Activated naive CD8-positive, alpha-beta T cell treated with anti-CD3 and anti-CD28 coated beads, Interleukin-2, amount 50 U/mL, for 24 hours (primary cell): ENCODE measurements around the gene PLEKHF1.

Experiments
- ATAC-seq: fragments of 150-1000 bp; cut with Tn5 transposase; one replicate; pipeline ENCODE4 v1.10.0; 2021
- DNase-seq: peaks from one replicate; pipeline ENCODE4 v3.0.0; 2021
- H3K27ac Mint-ChIP-seq: one replicate; pipeline ENCODE4 v1.8.0; 2021; ENCODE audit warnings: mild to moderate bottlenecking, mixed read lengths
- H3K27me3 Mint-ChIP-seq: one replicate; pipeline ENCODE4 v1.8.0; 2021; ENCODE audit warnings: mixed read lengths
- H3K36me3 Mint-ChIP-seq: one replicate; pipeline ENCODE4 v1.8.0; 2021; ENCODE audit warnings: low read depth, mixed read lengths
- H3K4me1 Mint-ChIP-seq: one replicate; pipeline ENCODE4 v1.8.0; 2021; ENCODE audit warnings: mixed read lengths
- H3K4me3 Mint-ChIP-seq: one replicate; pipeline ENCODE4 v1.8.0; 2021; ENCODE audit warnings: mild to moderate bottlenecking, moderate library complexity, mixed read lengths
- H3K9me3 Mint-ChIP-seq: one replicate; pipeline ENCODE4 v1.8.0; 2021; ENCODE audit warnings: mixed read lengths

The PLEKHF1 gene

GRCh38 chr19:29628661-29629385 is 36.4 kb upstream of the PLEKHF1 start:
- H3K9me3 Mint-ChIP-seq, result no peaks in the 10 kb centered on the region
- H3K27ac Mint-ChIP-seq, result no peak overlapping the region
- ATAC-seq (no peak), DNase-seq (no peak)
- H3K4me3 Mint-ChIP-seq, result no peak overlapping the region
- no peaks in the 10 kb centered on the region for H3K36me3 Mint-ChIP-seq
- peaks cover 15% of the 10 kb centered on the region for H3K4me1 Mint-ChIP-seq
- H3K27me3 Mint-ChIP-seq, result no peaks in the 10 kb centered on the region

DNA sequence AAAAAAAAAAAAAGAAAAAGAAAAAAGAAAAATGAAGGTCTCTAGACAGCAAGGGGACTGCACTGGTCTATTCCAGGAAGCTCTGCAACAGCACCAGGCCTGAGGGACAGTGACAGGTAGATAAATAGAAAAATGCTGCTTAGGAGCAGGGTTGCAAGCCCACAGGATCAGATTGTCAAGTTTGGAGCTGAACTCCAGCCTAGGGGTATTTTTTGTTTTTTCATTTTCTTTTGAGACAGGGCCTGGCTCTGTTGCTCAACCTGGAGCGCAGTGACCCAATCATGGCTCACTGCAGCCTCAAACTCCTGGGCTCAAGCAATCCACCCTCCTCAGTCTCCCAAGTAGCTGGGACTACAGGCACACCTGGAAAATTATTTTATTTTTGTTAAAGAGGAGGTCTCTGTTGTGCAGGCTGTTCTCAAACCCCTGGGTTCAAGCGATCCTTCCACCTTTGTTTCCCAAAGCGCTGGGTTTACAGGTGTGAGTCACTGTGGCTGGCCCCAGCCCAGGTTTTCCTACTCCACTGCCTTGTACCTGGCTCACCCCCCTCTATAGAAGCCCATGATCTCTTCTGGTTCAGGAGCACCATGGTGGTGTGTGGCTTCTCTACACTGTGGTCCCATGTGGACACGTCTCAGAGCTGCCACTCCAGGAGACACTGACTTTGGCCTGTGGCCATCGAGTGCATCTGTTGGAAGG is 35.3 kb upstream of the PLEKHF1 start:
- ATAC-seq (no peak), DNase-seq (no peak)
- Mint-ChIP-seq H3K27me3 (no peaks in the 10 kb centered on the region), H3K4me3 (no peak overlapping the region), H3K4me1 (peaks cover 5% of the 10 kb centered on the region), H3K27ac (no peak overlapping the region), H3K9me3 (no peaks in the 10 kb centered on the region), H3K36me3 (no peaks in the 10 kb centered on the region)

- Mint-ChIP-seq H3K9me3 (no peaks in the 10 kb centered on the region), H3K4me1 (peaks cover 2% of the 10 kb centered on the region), H3K36me3 (no peaks in the 10 kb centered on the region), H3K27me3 (no peaks in the 10 kb centered on the region), H3K4me3 (no peak overlapping the region), H3K27ac (no peak overlapping the region)
- DNase-seq (no peak), ATAC-seq (no peak)
These were observed 34.6 kb upstream of the PLEKHF1 start for GRCh38 chr19:29630655-29631054.

- Mint-ChIP-seq H3K27ac (no peak overlapping the region), H3K4me1 (peaks cover 2% of the 10 kb centered on the region), H3K27me3 (no peaks in the 10 kb centered on the region), H3K9me3 (no peaks in the 10 kb centered on the region), H3K36me3 (no peaks in the 10 kb centered on the region), H3K4me3 (no peak overlapping the region)
- ATAC-seq (no peak), DNase-seq (no peak)
These were observed 33.8 kb upstream of the PLEKHF1 start for GRCh38 chr19:29631450-29631849.

GRCh38 chr19:29634002-29634401 is 31.3 kb upstream of the PLEKHF1 start:
- Mint-ChIP-seq H3K9me3 (no peaks in the 10 kb centered on the region), H3K27me3 (no peaks in the 10 kb centered on the region)
- no peak for ATAC-seq

GRCh38 chr19:29634423-29635130 is 30.7 kb upstream of the PLEKHF1 start:
- no peaks in the 10 kb centered on the region for H3K27me3 Mint-ChIP-seq
- H3K9me3 Mint-ChIP-seq, result no peaks in the 10 kb centered on the region
- no peak overlapping the region for H3K4me3 Mint-ChIP-seq
- DNase-seq, result no peak
- no peak for ATAC-seq
- no peaks in the 10 kb centered on the region for H3K4me1 Mint-ChIP-seq
- no peak overlapping the region for H3K27ac Mint-ChIP-seq
- H3K36me3 Mint-ChIP-seq, result no peaks in the 10 kb centered on the region

More at GRCh38 chr19:29634002-29634401, 31.3 kb upstream of the PLEKHF1 start:
- Mint-ChIP-seq H3K4me3 (no peak overlapping the region), H3K4me1 (no peaks in the 10 kb centered on the region), H3K27ac (no peak overlapping the region), H3K36me3 (no peaks in the 10 kb centered on the region)
- no peak for DNase-seq

- no peaks in the 10 kb centered on the region for H3K9me3 Mint-ChIP-seq
- DNase-seq (no peak), ATAC-seq (no peak)
- no peak overlapping the region for H3K27ac Mint-ChIP-seq
- H3K4me1 Mint-ChIP-seq, result no peaks in the 10 kb centered on the region
- no peak overlapping the region for H3K4me3 Mint-ChIP-seq
- no peaks in the 10 kb centered on the region for H3K27me3 Mint-ChIP-seq
- H3K36me3 Mint-ChIP-seq, result no peaks in the 10 kb centered on the region
These were observed 29.3 kb upstream of the PLEKHF1 start for GRCh38 chr19:29635963-29636362.

- Mint-ChIP-seq H3K4me1 (no peaks in the 10 kb centered on the region), H3K27ac (no peak overlapping the region), H3K36me3 (no peaks in the 10 kb centered on the region), H3K27me3 (no peaks in the 10 kb centered on the region), H3K9me3 (no peaks in the 10 kb centered on the region), H3K4me3 (no peak overlapping the region)
- ATAC-seq, result no peak
- DNase-seq, result no peak
These were observed 28.5 kb upstream of the PLEKHF1 start for GRCh38 chr19:29636553-29637360.

- no peak for DNase-seq
- Mint-ChIP-seq H3K4me1 (no peaks in the 10 kb centered on the region), H3K4me3 (no peak overlapping the region), H3K27ac (no peak overlapping the region), H3K9me3 (no peaks in the 10 kb centered on the region), H3K36me3 (no peaks in the 10 kb centered on the region), H3K27me3 (no peaks in the 10 kb centered on the region)
- ATAC-seq, result no peak
These were observed 26.2 kb upstream of the PLEKHF1 start for GRCh38 chr19:29639086-29639485.

GRCh38 chr19:29640231-29640630 is 25.0 kb upstream of the PLEKHF1 start:
- Mint-ChIP-seq H3K4me3 (no peak overlapping the region), H3K4me1 (peaks cover under 1% of the 10 kb centered on the region), H3K9me3 (no peaks in the 10 kb centered on the region)

GRCh38 chr19:29641597-29641996 is 23.7 kb upstream of the PLEKHF1 start:
- Mint-ChIP-seq H3K27ac (no peak overlapping the region), H3K9me3 (no peaks in the 10 kb centered on the region), H3K4me3 (no peak overlapping the region), H3K27me3 (no peaks in the 10 kb centered on the region), H3K36me3 (no peaks in the 10 kb centered on the region), H3K4me1 (peaks cover 13% of the 10 kb centered on the region)
- DNase-seq, result no peak
- no peak for ATAC-seq

More at GRCh38 chr19:29640231-29640630, 25.0 kb upstream of the PLEKHF1 start:
- H3K27ac Mint-ChIP-seq, result no peak overlapping the region
- no peaks in the 10 kb centered on the region for H3K36me3 Mint-ChIP-seq
- no peaks in the 10 kb centered on the region for H3K27me3 Mint-ChIP-seq
- ATAC-seq (no peak), DNase-seq (no peak)

DNA sequence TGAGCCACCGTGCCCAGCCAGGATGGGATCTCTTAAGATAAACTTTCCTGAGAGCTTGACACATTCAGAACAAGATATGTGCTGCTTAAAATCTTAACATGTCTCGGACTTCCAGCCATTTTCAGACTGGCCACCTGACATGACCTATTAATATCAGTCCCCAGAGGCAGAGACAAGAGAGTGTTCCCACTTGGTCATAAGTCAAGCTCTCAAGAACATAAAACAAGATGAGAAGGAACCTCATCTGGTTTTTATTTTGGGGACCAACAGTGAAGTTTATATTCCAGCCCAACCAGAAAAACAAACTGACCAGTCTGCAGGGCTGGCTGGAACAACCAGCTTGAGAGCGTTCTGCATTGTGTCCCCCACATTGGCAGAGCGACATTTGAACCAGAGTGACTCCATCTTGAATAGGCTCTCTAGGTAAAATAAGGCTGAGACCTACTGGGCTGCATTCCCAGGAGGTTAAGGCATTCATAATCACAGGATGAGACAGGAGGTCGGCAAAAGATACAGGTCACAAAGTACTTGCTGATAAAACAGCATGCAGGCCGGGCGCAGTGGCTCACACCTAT is 21.8 kb upstream of the PLEKHF1 start:
- H3K4me1 Mint-ChIP-seq, result peaks cover 13% of the 10 kb centered on the region
- no peaks in the 10 kb centered on the region for H3K27me3 Mint-ChIP-seq
- DNase-seq (no peak), ATAC-seq (no peak)
- no peak overlapping the region for H3K4me3 Mint-ChIP-seq
- H3K27ac Mint-ChIP-seq, result no peak overlapping the region
- no peaks in the 10 kb centered on the region for H3K9me3 Mint-ChIP-seq
- no peaks in the 10 kb centered on the region for H3K36me3 Mint-ChIP-seq

- Mint-ChIP-seq H3K27me3 (no peaks in the 10 kb centered on the region), H3K9me3 (no peaks in the 10 kb centered on the region), H3K4me1 (peaks cover 13% of the 10 kb centered on the region), H3K36me3 (no peaks in the 10 kb centered on the region), H3K27ac (no peak overlapping the region), H3K4me3 (no peak overlapping the region)
- DNase-seq (no peak), ATAC-seq (no peak)
These were observed 21.1 kb upstream of the PLEKHF1 start for GRCh38 chr19:29644210-29644609.

DNA sequence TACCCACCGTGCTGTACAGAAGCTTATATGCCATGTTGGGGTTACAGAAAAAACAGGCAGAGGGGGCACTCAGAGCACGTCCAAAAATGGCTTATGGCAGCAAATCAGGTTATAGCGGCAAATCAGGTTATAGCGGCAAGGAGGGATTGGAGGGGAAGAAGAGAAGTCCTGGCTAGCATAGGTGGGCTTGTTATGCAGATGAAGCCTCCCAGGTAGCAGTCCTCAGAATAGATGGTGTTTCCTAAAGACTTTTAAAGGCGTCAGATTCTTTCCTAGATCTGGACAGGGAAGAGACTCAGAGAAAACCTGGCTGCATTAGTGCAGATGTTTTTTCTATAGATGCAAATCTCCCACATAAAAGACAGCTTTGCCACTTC is 19.8 kb upstream of the PLEKHF1 start:
- Mint-ChIP-seq H3K4me3 (no peak overlapping the region), H3K36me3 (no peaks in the 10 kb centered on the region), H3K9me3 (no peaks in the 10 kb centered on the region), H3K4me1 (peaks cover 13% of the 10 kb centered on the region), H3K27ac (no peak overlapping the region), H3K27me3 (peaks cover 2% of the 10 kb centered on the region)
- DNase-seq (no peak), ATAC-seq (no peak)
